Choroid plexus epithelial cell (primary cell): ENCODE measurements around the gene TRMU.

Source experiments
- DNase-seq: peaks from one replicate; pipeline ENCODE4 v3.0.0-alpha.2; 2010; ENCODE audit warnings: low read depth
- H3K4me3 ChIP-seq: 2 replicates; pipeline ENCODE4 v1.5.1; 2011; ENCODE audit warnings: low read depth, mild to moderate bottlenecking, control low read depth, low read length, moderate library complexity
- TF ChIP-seq, protein P1 (sequence below): conservative IDR thresholded peaks from 2 replicates; pipeline ENCODE4 v1.5.1; 2011; ENCODE audit warnings: low read depth, mild to moderate bottlenecking, control low read depth, inconsistent platforms, low read length, moderate library complexity

TRMU gene

GRCh38 chr22:46289244-46289891 lies 46.1 kb upstream of the TRMU start:
- H3K4me3 ChIP-seq = no peak overlapping the region
- no peak for DNase-seq
- TF ChIP-seq, protein P1, sequence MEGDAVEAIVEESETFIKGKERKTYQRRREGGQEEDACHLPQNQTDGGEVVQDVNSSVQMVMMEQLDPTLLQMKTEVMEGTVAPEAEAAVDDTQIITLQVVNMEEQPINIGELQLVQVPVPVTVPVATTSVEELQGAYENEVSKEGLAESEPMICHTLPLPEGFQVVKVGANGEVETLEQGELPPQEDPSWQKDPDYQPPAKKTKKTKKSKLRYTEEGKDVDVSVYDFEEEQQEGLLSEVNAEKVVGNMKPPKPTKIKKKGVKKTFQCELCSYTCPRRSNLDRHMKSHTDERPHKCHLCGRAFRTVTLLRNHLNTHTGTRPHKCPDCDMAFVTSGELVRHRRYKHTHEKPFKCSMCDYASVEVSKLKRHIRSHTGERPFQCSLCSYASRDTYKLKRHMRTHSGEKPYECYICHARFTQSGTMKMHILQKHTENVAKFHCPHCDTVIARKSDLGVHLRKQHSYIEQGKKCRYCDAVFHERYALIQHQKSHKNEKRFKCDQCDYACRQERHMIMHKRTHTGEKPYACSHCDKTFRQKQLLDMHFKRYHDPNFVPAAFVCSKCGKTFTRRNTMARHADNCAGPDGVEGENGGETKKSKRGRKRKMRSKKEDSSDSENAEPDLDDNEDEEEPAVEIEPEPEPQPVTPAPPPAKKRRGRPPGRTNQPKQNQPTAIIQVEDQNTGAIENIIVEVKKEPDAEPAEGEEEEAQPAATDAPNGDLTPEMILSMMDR = no peak

- H3K4me3 ChIP-seq = no peak overlapping the region
- DNase-seq = no peak
- TF ChIP-seq, protein P1 = no peak
Observed at GRCh38 chr22:46290121-46290842, 45.2 kb upstream of the TRMU start.

DNA sequence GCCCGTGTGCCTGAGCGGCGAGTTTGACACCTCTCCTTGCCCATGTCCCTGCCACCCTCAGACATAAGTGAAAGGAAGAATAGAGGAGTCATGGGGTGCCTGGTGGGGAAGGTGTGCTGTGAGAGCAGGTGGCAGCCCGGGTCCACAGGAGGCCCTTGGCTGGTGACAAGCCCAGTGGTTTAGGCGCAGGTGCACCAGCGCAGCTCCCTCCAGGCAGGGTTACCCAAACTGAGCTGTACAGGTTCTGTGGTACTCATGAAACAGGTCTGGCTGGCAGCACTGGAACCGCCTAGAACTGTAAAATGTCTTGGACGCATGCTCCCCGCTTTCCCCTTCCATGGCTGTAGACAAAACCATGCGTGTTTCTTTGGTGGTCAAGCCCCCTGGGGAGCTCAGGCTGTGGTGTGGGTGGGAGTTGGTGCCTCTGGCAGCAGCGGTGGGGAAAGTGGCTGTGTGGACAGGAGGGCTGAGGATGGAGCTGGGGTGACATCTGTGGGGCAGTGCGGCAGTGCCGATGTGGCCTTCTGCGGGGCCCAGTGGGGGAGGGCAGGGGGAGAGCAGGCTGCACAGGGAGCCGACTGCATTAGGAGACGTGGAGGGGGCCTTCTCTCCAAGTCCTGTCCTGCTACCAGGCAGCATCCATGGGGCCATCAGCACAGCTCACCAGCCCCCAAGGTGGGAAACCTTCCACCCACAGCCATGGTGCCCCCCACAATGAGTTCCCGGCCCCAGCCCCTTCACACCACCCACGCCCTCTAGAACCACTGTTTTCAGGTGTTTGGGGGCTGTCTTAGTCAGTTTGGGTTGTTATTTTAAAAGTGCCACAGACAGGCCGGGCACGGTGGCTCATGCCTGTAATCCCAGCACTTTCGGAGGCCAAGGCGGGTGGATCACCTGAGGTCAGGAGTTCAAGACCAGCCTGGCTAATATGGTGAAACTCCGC lies 44.4 kb upstream of the TRMU start:
- no peak for DNase-seq
- no peak overlapping the region for H3K4me3 ChIP-seq
- TF ChIP-seq, protein P1 = no peak

GRCh38 chr22:46292173-46292572 lies 43.3 kb upstream of the TRMU start:
- TF ChIP-seq, protein P1 = no peak
- H3K4me3 ChIP-seq = no peak overlapping the region
- DNase-seq = no peak

GRCh38 chr22:46292732-46293131 lies 42.8 kb upstream of the TRMU start:
- no peak for DNase-seq
- TF ChIP-seq, protein P1 = no peak
- no peak overlapping the region for H3K4me3 ChIP-seq

DNA sequence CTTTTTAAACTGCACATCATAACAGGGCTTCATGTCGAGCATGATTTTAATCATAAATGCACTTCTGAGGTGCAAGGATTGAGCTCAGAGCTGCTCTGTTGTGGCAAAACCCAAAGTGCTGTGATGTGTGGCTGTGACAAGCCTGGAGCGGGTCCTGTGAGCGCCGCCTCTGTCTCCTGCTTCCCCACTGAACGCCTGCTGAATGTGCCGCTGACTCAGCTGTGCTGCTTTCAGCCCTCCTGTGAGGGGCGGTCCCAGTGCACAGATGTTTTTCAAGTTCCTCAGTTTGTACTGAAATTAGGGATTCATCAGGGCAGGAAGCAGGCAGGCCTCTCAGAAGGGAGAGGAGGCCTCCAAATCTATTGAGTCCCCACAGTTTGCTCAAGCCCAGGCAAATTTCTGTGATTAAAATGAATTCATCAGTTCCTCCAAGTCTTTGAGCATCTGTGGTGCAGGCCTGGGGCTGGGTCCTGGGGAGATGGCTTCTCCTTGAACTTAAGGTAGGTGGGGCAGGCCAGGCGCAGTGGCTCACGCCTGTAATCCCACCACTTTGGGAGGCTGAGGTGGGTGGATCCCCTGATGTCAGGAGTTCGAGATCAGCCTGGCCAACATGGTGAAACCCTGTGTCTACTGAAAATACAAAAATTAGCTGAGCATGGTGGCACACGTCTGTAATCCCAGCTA lies 41.8 kb upstream of the TRMU start:
- peak; percentile 76 for DNase-seq
- no peak overlapping the region for H3K4me3 ChIP-seq
- TF ChIP-seq, protein P1 = no peak
